GM18951 (cell line): ENCODE results near the gene ANKFY1.

ENCODE experiments used
- POLR2A ChIP-seq: IDR thresholded peaks from 4 replicates; pipeline ENCODE4 v1.6.1; 2011; ENCODE audit warnings: mild to moderate bottlenecking; ENCODE audit not compliant: insufficient read length, insufficient read depth; ENCODE audit errors: extremely low read depth
- in situ Hi-C: fragments of 300-500 bp; cut with MboI; formaldehyde crosslinking; loops from one replicate; pipeline ENCODE4 v1.12.0; 2022; ENCODE audit warnings: low sequenced_read_pairs, mixed read lengths, inconsistent platforms; ENCODE audit not compliant: unreplicated experiment

Gene ANKFY1

DNA sequence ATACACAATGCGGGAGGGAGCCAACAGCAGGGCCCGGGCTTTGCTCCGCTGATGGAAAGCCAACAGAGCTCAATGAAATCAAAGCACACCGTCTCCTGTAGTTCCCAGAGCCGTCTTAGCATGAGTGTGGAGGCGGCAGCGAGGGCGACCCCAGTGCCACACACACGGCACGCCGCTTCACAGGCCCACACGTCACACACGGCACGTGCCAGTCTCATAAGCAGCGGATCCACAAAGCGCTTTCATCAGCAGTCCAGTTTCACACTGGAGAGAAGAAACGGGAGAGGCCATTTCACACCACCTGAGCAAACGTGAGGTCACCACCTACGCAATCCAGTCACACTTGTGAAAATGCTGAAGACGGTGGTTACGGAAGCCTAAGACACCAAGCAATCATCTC, 86.0 kb downstream of the ANKFY1 start:
- no peak for TF ChIP-seq POLR2A
- in situ Hi-C loops: no loop called here

DNA sequence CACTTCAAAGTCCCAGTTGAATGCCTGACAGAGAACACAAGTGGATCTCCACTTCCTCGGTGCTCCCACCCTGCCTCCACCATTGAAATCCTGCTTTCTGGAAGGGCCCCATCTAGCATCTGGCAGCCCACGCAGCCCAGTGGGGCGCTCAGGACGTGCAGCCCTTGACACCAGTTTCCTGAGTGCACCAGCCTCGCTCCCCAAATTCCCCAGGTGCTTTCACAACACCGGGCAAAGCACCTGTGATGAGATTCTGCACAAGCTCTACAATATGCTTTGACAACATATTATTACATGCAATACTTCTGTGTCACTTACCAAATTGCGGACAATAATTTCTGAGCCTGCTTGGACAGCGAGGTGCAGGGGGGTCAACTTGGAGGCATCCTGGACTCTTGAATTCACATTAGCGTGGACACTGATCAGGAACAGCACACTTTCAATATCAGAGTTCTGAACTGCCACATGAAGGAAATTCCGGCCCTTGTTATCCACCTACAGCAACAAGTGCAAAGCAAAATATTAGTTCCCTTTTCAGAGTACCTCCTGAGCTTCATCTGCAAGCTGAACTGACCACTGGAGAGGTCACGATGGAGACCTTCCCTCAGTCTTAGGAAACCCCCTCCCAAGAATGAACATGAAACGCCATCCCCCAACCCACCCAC, 86.8 kb downstream of the ANKFY1 start:
- TF ChIP-seq POLR2A: no peak
- in situ Hi-C loops: no loop called here

DNA sequence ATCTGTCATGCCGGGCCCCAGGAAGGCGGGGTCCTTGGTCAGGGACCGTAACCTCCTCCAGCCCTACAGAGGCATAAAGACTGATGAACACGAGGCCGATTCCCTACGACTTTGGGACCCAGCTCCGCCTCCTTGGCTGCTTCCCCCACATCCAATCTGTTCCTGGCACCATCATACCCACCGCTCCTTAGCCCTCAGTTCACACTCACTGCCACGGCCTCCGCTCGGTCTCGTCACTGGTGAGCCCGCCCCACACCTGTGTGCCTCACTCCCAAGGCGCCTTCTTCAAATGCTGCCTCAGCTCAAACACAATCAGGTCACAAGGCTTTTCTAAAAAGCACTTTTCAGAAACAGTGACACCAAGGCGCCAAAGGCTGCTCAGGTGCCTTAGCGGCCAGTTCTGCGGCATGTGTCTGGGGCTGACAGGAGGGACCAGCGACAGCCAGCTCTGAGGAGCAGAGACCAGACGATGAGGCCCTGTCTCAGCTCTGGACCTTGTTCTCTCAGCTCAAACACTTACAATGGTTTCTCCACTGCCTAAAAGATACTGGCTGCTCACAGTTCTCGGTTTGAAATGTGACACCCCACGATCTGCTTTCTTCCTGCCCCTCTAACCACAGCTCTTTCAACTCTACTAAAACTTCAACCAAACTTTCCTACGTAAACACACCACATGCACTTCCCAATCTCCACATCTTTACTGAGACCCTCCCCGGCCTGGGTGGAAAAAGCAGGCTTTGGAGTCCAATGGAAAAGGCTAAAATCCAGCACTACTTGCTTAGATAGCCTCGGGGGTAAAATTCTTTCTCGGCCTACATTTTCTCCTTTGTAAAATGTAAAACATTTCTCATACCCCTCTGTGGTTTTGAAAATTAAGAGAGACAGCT, 87.6 kb downstream of the ANKFY1 start:
- in situ Hi-C loops: no loop called here
- no peak for TF ChIP-seq POLR2A

DNA sequence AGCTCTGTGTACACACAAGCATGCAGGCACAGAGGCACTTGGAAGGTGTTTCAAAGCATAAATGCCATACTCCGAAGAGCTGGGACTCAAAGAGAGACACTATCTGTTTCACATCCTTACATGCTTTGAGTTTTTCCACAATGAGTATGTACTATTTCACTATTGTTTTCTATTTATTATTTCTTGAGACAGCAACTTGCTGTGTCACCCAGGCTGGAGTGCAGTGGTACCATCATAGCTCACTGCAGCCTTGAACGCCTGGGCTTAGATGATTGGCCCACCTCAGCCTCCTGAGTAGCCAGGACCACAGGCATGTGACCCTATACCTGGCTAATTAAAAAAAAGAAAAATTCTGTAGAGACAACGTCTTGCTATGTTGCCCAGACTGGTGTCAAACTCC, 89.2 kb downstream of the ANKFY1 start:
- in situ Hi-C loops: no loop called here

DNA sequence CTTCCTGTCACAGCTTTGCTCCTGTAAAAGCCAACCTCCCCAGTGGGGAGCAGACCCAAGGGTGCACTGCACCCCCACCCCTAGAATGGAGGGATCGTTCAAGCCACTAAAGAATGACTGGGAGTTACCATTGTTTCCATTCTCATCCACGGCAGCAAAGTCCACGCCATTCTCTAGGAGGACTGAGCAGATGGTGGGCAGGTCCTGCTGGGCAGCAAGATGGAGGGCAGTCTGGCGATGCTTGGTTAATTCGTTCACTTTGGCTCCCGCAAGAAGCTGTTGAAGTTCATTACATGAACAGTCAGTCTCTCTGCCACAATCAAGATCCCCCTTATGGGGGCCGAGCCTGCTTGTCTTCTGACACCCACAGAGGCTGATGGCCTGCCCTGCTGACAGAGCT, 90.0 kb downstream of the ANKFY1 start:
- in situ Hi-C loops: no loop called here
- no peak for TF ChIP-seq POLR2A

More for the DNA sequence above, 89.2 kb downstream of the ANKFY1 start:
- no peak for TF ChIP-seq POLR2A

DNA sequence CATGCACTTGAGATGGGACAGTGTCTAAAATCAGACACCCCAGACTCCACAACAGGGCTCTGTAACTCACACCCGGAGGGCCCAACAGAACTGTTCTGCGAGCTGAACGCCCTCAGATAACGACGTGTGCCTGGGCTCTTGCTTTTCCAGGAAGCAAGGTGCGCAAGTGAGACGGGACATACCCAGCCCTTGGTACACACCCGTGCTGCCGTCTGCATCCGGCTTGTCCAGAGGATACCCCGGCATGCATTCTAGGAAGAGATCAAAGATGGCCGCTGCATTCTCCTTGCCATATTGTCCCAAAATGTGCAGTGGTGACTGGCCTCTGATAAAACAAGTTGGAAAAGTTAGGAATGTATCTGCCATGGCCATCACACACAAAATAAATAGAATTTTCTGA, 91.4 kb downstream of the ANKFY1 start:
- in situ Hi-C loops: no loop called here
- TF ChIP-seq POLR2A: no peak

DNA sequence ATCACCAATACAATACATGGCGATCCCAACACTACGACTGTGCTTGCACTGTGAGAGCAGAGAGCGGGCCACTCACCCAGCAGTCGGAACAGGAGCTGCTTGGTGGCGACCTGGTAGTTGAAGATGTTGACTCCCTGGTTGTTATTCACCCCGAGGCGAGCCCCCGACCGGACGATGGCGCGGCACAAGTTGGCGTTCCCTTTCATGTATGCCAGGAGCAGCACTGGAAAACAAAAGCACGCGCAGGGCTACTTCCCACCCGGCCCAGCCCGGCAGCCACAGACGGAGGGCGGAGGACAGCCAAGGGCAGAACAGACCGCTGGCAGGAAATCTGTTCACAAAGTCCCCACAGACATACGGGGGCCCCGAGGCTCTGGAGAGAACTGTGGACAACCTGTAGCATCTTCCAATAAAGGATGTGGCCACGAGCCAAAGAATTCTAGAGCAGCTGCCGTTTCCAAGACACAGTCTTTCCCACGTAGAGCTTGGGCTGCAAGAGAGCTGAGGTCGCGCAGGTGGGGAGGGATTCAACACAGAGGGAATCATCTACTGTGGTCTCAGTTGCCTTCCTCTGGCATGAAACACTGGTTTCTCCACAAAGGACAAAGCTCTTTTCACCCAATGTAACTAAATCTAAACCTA, 93.0 kb downstream of the ANKFY1 start:
- TF ChIP-seq POLR2A: no peak
- in situ Hi-C loops: no loop called here

DNA sequence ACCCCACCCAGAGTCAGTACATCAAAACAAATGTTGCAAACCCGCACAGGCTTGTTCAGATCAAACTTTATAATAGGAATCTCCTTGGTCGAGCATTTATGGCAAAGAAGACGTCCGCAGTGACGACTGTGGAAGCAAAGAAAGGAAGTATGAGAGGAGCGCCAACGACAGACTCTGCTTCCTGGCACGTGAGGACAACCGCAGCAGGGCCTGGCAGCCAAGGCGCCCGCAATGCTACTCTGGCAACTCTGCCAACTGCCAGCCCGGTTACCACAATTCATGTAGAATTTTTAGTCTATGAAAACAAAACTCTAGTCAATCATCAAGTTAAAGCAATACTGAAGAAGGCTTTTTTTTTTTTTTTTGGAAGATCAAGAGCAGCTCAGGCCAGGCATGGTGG, 96.0 kb downstream of the ANKFY1 start:
- TF ChIP-seq POLR2A: no peak
- in situ Hi-C loops: no loop called here

DNA sequence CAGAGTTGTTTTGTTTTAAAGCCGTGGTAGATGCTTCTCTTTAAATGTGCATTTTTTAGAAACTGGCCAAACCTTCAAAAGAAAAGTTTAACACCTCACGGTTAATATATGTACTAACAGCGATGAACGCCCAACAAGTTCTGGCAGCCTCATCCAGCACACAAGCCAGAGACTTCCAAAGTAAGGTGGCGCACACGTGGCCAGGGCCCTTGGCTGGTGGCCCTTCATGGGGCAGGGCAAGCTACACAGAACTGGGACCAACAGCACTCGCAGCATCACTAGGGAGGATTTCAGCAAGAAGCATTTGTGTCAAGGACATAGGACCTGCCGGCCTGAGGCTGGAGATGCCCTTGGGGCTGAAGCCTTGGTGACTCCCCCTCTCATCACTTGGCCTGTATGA, 97.4 kb downstream of the ANKFY1 start:
- in situ Hi-C loops: no loop called here
- no peak for TF ChIP-seq POLR2A

DNA sequence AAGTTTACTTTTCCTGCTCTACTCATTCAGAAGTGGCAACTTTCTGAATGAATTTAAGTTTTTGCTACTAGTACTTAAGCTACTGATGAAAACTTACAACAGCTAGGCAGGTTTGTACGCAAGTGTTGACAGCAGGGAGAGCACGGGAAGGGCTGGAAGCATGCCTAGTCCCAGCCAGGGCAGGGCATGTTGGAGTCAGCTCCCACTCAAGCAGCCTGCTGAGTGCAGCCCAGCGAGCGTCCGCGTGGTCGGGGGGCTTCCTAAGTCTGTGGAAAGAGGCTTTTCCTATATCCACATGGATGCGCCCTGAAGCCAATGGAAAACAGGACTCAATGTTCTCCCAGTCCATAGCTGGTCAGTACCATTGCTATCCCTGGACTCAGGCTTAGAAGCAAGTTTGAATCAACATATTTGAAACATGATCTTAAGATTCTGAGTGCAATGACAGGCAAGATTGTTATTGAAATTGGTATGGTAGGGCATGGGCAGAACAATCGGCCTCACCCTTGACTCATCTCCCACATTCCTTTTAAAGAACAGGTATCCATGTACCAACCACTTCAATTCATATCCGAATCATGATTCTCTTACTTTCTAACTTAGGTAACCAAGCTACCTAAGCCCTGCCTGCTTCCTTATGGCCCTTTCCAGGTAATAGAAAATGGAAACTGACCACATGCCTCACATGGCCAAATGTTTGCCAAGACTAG, 98.3 kb downstream of the ANKFY1 start:
- in situ Hi-C loops: no loop called here
- no peak for TF ChIP-seq POLR2A

DNA sequence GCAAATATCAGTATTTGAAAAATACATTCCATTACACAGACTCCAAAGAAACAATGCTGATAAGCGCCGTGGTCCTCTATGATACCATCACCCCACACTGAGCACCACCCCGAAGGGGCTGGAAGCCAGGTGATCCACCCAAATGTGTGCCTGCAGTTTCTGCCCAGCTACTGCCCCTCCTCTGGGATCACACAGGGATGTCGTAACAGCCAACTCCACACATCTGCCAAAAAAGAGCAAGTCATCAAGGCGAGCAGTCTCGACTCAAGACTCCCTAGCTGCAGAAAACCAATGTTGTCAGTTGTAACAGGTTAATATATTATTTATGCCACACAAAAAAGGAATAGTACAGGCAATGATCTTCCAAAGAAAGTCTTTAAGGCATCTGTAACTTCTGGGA, 99.8 kb downstream of the ANKFY1 start:
- in situ Hi-C loops: no loop called here
- TF ChIP-seq POLR2A: no peak

DNA sequence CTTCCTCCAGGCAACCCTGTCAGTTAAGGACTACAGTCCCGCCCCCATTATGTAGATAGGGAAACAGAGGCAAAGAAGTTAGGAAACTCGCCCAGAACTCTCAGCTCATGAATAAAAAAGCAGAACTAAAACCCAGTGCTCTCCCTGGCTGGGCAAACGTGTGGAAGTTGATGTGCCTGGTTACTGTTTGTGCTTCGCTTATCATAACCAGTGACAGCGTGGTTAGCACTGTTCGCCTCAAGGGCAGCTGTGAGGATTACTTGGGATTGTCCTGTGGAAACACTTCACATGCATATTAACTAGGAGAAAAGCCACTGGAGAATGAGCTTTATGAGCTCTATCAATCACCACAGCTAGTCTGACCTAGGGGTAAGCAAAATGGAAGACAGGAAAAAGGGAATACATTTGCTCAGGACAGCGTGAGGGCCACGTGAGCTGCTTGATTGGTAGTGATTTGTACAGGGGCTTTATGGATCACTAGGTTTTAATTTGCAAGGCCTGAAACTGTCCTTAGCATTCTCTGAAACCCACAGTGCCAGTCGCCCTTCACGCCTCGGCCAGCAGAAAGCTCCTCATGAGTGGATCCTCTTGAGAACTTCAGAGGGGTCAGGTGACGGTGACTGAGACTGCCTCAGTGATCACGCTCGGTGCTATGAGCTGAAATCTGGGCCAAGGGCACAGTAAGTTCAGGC, 100.9 kb downstream of the ANKFY1 start:
- TF ChIP-seq POLR2A: no peak

More for the DNA sequence above, 100.9 kb downstream of the ANKFY1 start:
- in situ Hi-C loops: no loop called here
